HepG2 (cell line): Measurements from ENCODE around the gene FIS1. TPM values are rescaled to one million over a fixed set of nuclear protein-coding genes. Genes with fewer than 3 reads are reported as not detected.

ENCODE experiments used
- DMTF1 ChIP-seq: sonication (generic); formaldehyde crosslinking; IDR thresholded peaks from 2 replicates; pipeline ENCODE4 v1.4.0; 2020; ENCODE audit warnings: mild to moderate bottlenecking, missing genetic modification reagents
- GRHL1 ChIP-seq: sonication (generic); formaldehyde crosslinking; conservative IDR thresholded peaks from 2 replicates; pipeline ENCODE4 v1.8.0; 2022; ENCODE audit warnings: missing genetic modification reagents
- IKZF1 ChIP-seq: fragments of 450-650 bp; IDR thresholded peaks from 2 replicates; pipeline ENCODE4 v1.7.1; 2016
- JUN ChIP-seq: sonication (generic); formaldehyde crosslinking; IDR thresholded peaks from 2 replicates; pipeline ENCODE4 v1.4.0; 2020; ENCODE audit warnings: mild to moderate bottlenecking, missing genetic modification reagents
- NFYB ChIP-seq: sonication (generic); formaldehyde crosslinking; IDR thresholded peaks from 2 replicates; pipeline ENCODE4 v1.4.0; 2020; ENCODE audit warnings: missing genetic modification reagents
- REPIN1 ChIP-seq: sonication (generic); formaldehyde crosslinking; IDR thresholded peaks from 2 replicates; pipeline ENCODE4 v1.8.0; 2022; ENCODE audit warnings: missing genetic modification reagents, low read depth, mild to moderate bottlenecking, borderline replicate concordance
- RNF219 ChIP-seq: sonication (generic); formaldehyde crosslinking; IDR thresholded peaks from 2 replicates; pipeline ENCODE4 v1.5.0; 2020; ENCODE audit warnings: mild to moderate bottlenecking, missing genetic modification reagents
- SIN3A ChIP-seq: IDR thresholded peaks from 2 replicates; pipeline ENCODE4 v1.6.1; 2011; ENCODE audit warnings: low read depth, mild to moderate bottlenecking, control low read depth, low read length, borderline replicate concordance
- SRSF9 ChIP-seq: fragments of 200-400 bp; formaldehyde crosslinking; IDR thresholded peaks from 2 replicates; pipeline ENCODE4 v1.6.1; 2018; ENCODE audit warnings: borderline replicate concordance, mild to moderate bottlenecking, low read depth, low read length; ENCODE audit not compliant: insufficient read depth, poor library complexity, severe bottlenecking
- STAT6 ChIP-seq: sonication (generic); formaldehyde crosslinking; IDR thresholded peaks from 2 replicates; pipeline ENCODE4 v1.4.0; 2020; ENCODE audit warnings: missing genetic modification reagents, mild to moderate bottlenecking, borderline replicate concordance
- TMF1 ChIP-seq: sonication (generic); formaldehyde crosslinking; IDR thresholded peaks from 2 replicates; pipeline ENCODE4 v1.8.1; 2022; ENCODE audit warnings: low read depth, missing genetic modification reagents
- TRIM22 ChIP-seq: fragments of 450-650 bp; IDR thresholded peaks from 2 replicates; pipeline ENCODE4 v1.6.1; 2017
- ZBTB33 ChIP-seq: sonication (generic); formaldehyde crosslinking; IDR thresholded peaks from 2 replicates; pipeline ENCODE4 v1.4.0; 2020; ENCODE audit warnings: missing genetic modification reagents
- ZNF343 ChIP-seq: sonication (generic); formaldehyde crosslinking; IDR thresholded peaks from 2 replicates; pipeline ENCODE4 v1.4.0; 2020; ENCODE audit warnings: mild to moderate bottlenecking, missing genetic modification reagents
- ZNF75D ChIP-seq: sonication (generic); formaldehyde crosslinking; IDR thresholded peaks from 2 replicates; pipeline ENCODE4 v1.8.1; 2023; ENCODE audit warnings: missing genetic modification reagents, mild to moderate bottlenecking, borderline replicate concordance
- ZNF761 ChIP-seq: sonication (generic); formaldehyde crosslinking; conservative IDR thresholded peaks from 2 replicates; pipeline ENCODE4 v1.4.0; 2020; ENCODE audit warnings: mild to moderate bottlenecking, missing genetic modification reagents
- ZSCAN30 ChIP-seq: sonication (generic); formaldehyde crosslinking; IDR thresholded peaks from 2 replicates; pipeline ENCODE4 v1.5.0; 2020; ENCODE audit warnings: mild to moderate bottlenecking, missing genetic modification reagents
- polyA plus RNA-seq, 8 experiments: library from polyadenylated mRNA; depleted of rRNA in 3 of 8; stranded (reverse) in 7 of 8; unstranded in 1 of 8; fragments of >200 nt; fragmentation: Illumina TruSeq in 4 of 8; extraction: Trizol in 4 of 8; gene quantifications; 2 replicates each; pipeline versions ENCODE4 v1.2.1 to v1.2.3, GENCODE V29; 2011 to 2016; ENCODE audit warnings: low read depth in 4 of 8, missing spikeins in 1 of 8, mixed read lengths in 1 of 8; ENCODE audit not compliant: insufficient read depth in 1 of 8
- total RNA-seq, 5 experiments: library from RNA; depleted of rRNA; stranded (reverse); fragments of >200 nt; fragmentation: Illumina TruSeq; extraction: Trizol; gene quantifications; 2 replicates each; pipeline ENCODE4 v1.2.3, GENCODE V29; 2016; ENCODE audit warnings: low read depth in 1 of 5

Gene FIS1
- total and polyA plus RNA-seq, 2 of the 13 experiments (the other 11 are each of a cell fraction or from before 2014, with no cell fraction given) = 97.5 to 101 TPM

- TF ChIP-seq STAT6 (CRISPR knock-in tag) (no peak), ZNF761 (CRISPR knock-in tag) (no peak), TRIM22 (no peak), REPIN1 (CRISPR knock-in tag) (peak; percentile 66; the same call in 1 of the 2 replicates), ZSCAN30 (CRISPR knock-in tag) (no peak), RNF219 (no peak), TMF1 (CRISPR knock-in tag) (no peak), IKZF1 (no peak), ZNF343 (CRISPR knock-in tag) (no peak), JUN (CRISPR knock-in tag) (no peak), NFYB (CRISPR knock-in tag) (no peak), SRSF9 (no peak), DMTF1 (CRISPR knock-in tag) (no peak), SIN3A (no peak), ZNF75D (no peak), ZBTB33 (CRISPR knock-in tag) (peak; percentile 64), GRHL1 (CRISPR knock-in tag) (no peak)
Observed at GRCh38 chr7:101220295-101220694, 24.6 kb downstream of the FIS1 start (continued).
